Measurements from ENCODE around the gene SERPINH1.

Gene SERPINH1

DNA sequence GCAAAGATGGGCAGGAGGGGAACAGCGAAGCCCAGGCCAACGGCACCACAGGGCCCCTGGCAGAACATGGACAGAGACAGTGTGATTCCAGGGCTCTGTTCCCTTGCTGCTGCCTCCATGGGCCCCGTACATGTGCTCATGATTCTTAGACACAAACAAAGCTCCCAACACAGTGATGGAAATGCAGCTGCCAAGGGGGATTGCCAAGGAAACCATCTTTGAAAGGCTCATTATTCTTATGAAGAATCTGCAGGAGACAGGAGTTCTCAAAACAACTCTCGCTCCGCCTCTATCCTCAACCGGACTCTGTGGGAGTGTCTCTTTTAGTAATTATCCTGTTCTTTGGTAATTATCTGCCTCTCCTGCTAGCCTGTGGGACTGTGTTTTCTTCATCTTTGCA lies 32.2 kb downstream of the SERPINH1 start:
- no peak for DNase-seq
- H3K27ac ChIP-seq, result no peak overlapping the region
- H3K27me3 ChIP-seq (replicated peaks), result no peaks in the 10 kb centered on the region

DNA sequence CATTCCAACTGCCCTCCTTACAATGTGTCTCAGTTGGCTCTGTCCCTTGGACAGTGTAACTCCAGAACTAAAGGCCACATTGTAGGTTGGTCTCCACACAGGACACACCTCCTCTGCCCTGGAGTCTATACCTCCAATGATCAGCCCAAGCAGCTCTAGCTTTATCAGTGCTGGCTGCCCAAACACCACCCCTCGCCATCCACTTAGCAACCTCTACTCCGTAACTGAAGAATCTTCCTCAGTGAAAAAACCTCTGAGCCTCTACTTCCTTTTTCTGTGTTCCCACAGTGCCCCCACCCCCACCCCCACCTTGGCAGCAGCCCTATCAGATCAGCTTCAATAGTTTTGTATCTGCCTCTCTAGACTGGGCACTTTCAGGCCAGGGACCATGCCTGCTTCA lies 33.4 kb downstream of the SERPINH1 start:
- in situ Hi-C loops (cut with HindIII; ENCODE audit: low pct_ligation_motif_present, low sequenced_read_pairs), result no loop called here
- TF ChIP-seq, protein P1, sequence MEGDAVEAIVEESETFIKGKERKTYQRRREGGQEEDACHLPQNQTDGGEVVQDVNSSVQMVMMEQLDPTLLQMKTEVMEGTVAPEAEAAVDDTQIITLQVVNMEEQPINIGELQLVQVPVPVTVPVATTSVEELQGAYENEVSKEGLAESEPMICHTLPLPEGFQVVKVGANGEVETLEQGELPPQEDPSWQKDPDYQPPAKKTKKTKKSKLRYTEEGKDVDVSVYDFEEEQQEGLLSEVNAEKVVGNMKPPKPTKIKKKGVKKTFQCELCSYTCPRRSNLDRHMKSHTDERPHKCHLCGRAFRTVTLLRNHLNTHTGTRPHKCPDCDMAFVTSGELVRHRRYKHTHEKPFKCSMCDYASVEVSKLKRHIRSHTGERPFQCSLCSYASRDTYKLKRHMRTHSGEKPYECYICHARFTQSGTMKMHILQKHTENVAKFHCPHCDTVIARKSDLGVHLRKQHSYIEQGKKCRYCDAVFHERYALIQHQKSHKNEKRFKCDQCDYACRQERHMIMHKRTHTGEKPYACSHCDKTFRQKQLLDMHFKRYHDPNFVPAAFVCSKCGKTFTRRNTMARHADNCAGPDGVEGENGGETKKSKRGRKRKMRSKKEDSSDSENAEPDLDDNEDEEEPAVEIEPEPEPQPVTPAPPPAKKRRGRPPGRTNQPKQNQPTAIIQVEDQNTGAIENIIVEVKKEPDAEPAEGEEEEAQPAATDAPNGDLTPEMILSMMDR (IDR thresholded peaks at IDR 0.05; ENCODE audit: low read depth, low read length, missing control alignments), result no peak
- no peak for DNase-seq

More for the DNA sequence above, 32.2 kb downstream of the SERPINH1 start:
- in situ Hi-C loops (cut with HindIII; ENCODE audit: low pct_ligation_motif_present, low sequenced_read_pairs), result no loop called here
- H3K4me3 ChIP-seq (ENCODE audit: low read depth, low read length), result no peak overlapping the region
- TF ChIP-seq, protein P1 (IDR thresholded peaks at IDR 0.05; ENCODE audit: low read depth, low read length, missing control alignments), result no peak
- no peaks in the 10 kb centered on the region for H3K36me3 ChIP-seq (replicated peaks)

DNA sequence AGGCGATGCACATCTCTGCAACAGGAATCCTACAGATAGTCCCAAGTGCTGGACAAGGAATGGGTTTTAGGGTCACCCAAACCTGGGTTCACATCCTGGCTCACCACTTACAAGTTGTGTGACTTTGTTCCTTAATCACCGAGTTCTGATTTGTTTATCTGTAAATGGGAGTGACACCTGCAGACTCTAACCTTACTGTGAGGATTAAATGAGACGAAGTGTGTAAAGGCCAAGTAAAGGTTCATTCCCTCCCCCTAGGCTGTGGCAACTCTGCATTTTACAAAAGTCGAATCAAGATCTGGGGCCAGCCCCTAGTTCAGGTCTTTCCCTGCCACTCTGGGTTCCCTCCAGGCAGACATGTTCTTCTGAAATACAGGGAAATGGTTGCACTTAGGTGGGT lies 34.9 kb downstream of the SERPINH1 start:
- TF ChIP-seq, protein P1 (IDR thresholded peaks at IDR 0.05; ENCODE audit: low read depth, low read length, missing control alignments), result no peak
- no peaks in the 10 kb centered on the region for H3K36me3 ChIP-seq (replicated peaks)
- in situ Hi-C loops (cut with HindIII; ENCODE audit: low pct_ligation_motif_present, low sequenced_read_pairs), result no loop called here
- H3K27me3 ChIP-seq (replicated peaks), result no peaks in the 10 kb centered on the region
- H3K4me3 ChIP-seq (ENCODE audit: low read depth, low read length), result no peak overlapping the region
- no peak overlapping the region for H3K27ac ChIP-seq
- DNase-seq, result no peak

More for the DNA sequence above, 33.4 kb downstream of the SERPINH1 start:
- H3K27me3 ChIP-seq (replicated peaks), result no peaks in the 10 kb centered on the region
- no peaks in the 10 kb centered on the region for H3K36me3 ChIP-seq (replicated peaks)
- H3K27ac ChIP-seq, result no peak overlapping the region
- H3K4me3 ChIP-seq (ENCODE audit: low read depth, low read length), result no peak overlapping the region

DNA sequence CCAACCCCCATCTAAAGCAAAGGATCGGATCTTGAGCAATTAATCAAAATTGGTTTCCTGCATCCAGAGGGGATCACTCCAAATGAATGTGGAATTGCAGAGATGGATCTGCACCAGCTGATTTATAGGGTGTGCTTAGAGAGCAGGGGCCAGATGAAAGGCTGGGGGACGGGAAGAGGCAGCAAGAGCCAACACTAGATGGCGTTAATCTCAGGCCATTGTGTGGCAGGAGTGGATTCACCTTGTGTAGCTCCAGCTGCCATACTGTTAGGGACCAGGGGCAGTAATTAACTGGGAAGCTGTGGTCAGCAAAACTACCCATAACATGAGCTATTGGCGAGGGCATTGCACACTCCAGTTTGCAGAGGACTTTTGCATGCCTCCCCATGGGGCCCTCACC lies 35.6 kb downstream of the SERPINH1 start:
- in situ Hi-C loops (cut with HindIII; ENCODE audit: low pct_ligation_motif_present, low sequenced_read_pairs), result no loop called here
- Histone ChIP-seq H3K27me3 (replicated peaks) (no peaks in the 10 kb centered on the region), H3K36me3 (replicated peaks) (no peaks in the 10 kb centered on the region), H3K27ac (no peak overlapping the region), H3K4me3 (ENCODE audit: low read depth, low read length) (no peak overlapping the region)
- TF ChIP-seq, protein P1 (IDR thresholded peaks at IDR 0.05; ENCODE audit: low read depth, low read length, missing control alignments), result peak; percentile 89
- peak; percentile 29 for DNase-seq

DNA sequence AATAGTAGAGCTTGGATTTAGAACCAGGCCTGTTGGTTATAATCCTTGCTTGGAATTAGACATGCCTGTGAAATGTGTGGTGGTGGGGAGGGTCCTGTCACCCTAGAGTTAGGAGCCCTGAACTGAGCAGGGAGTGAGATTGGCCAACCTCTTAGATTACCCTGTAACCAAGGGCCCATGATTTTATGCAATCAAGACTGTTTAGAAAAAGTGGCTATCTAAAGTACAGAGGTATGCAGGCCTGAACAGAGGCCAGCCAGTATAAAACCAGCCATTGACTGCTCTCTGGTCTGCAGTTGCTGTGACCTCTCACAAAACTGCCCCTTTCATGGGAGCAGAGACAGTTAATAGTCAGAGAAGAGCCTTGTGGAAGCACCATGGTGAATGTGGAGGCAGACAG lies 36.2 kb downstream of the SERPINH1 start:
- Histone ChIP-seq H3K27ac (no peak overlapping the region), H3K4me3 (ENCODE audit: low read depth, low read length) (no peak overlapping the region), H3K36me3 (replicated peaks) (no peaks in the 10 kb centered on the region), H3K27me3 (replicated peaks) (no peaks in the 10 kb centered on the region)
- TF ChIP-seq, protein P1 (IDR thresholded peaks at IDR 0.05; ENCODE audit: low read depth, low read length, missing control alignments), result no peak
- in situ Hi-C loops (cut with HindIII; ENCODE audit: low pct_ligation_motif_present, low sequenced_read_pairs), result no loop called here
- no peak for DNase-seq

DNA sequence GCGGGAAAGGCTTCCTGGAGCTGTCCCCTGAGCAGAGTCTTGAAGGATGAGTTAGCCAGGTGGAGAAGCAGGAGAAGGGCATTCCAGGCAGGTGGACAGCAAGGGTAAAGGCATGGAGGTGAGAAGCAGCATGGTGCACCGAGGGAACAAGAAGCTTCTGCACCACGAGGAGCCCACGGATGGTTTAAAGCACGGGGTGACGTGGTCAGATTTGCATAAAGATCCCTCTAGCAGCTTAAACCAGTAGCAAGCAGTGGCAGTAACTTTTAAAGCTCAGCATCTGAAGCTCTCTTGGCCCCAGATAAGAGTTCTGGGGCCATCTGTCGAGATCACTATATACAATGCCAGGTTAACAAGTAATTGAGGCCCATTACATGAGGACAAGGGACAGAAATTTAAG lies 36.8 kb downstream of the SERPINH1 start:
- no peak for DNase-seq
- Histone ChIP-seq H3K4me3 (ENCODE audit: low read depth, low read length) (no peak overlapping the region), H3K27ac (no peak overlapping the region), H3K36me3 (replicated peaks) (no peaks in the 10 kb centered on the region), H3K27me3 (replicated peaks) (no peaks in the 10 kb centered on the region)
- TF ChIP-seq, protein P1 (IDR thresholded peaks at IDR 0.05; ENCODE audit: low read depth, low read length, missing control alignments), result no peak
- in situ Hi-C loops (cut with HindIII; ENCODE audit: low pct_ligation_motif_present, low sequenced_read_pairs), result no loop called here

Measured in brain microvascular endothelial cell (primary cell).